CD14-positive monocyte (primary cell): ENCODE data around the gene UBN2. TPM values are rescaled to one million over a fixed set of nuclear protein-coding genes. Genes with fewer than 3 reads are reported as not detected.
A peak's percentile ranks its signal among the peaks of the same experiment; 100 is the strongest.

Source experiments
- DNase-seq, 3 donors: peaks; one replicate each; pipeline ENCODE4 v3.0.0-alpha.2; 2011 to 2022
- H2AFZ ChIP-seq: 2 replicates; pipeline ENCODE4 v1.6.0; 2012; ENCODE audit warnings: mild to moderate bottlenecking, low read depth, low read length, inconsistent platforms; ENCODE audit not compliant: insufficient read depth, poor library complexity, severe bottlenecking
- H3K27ac ChIP-seq, 2 donors: 1 replicate in 1 of 2; 2 replicates in 1 of 2; pipeline ENCODE4 v1.5.1; 2012 to 2013; ENCODE audit warnings: low read length in 2 of 2, control low read depth in 1 of 2, inconsistent platforms in 1 of 2, low read depth in 1 of 2, mild to moderate bottlenecking in 1 of 2
- H3K27me3 ChIP-seq, 2 donors: one replicate each; pipeline versions ENCODE4 v1.6.0 to v1.6.1; 2011 to 2013; ENCODE audit warnings: low read length in 2 of 2; ENCODE audit not compliant: control insufficient read depth in 2 of 2, insufficient read depth in 2 of 2
- H3K36me3 ChIP-seq, 2 donors: replicated peaks in 1 of 2; 1 replicate in 1 of 2; 2 replicates in 1 of 2; pipeline versions ENCODE4 v1.5.1 to v1.6.1; 2012 to 2013; ENCODE audit warnings: low read length in 2 of 2, control low read depth in 1 of 2, inconsistent platforms in 1 of 2, mild to moderate bottlenecking in 1 of 2; ENCODE audit not compliant: insufficient read depth in 2 of 2, control insufficient read depth in 1 of 2
- H3K4me1 ChIP-seq, 2 donors: 1 replicate in 1 of 2; 2 replicates in 1 of 2; pipeline versions ENCODE4 v1.5.1 to v1.6.1; 2012 to 2013; ENCODE audit warnings: low read length in 2 of 2, control low read depth in 1 of 2, inconsistent platforms in 1 of 2, mild to moderate bottlenecking in 1 of 2, moderate library complexity in 1 of 2; ENCODE audit not compliant: insufficient read depth in 2 of 2, control insufficient read depth in 1 of 2
- H3K4me2 ChIP-seq: replicated peaks from 2 replicates; pipeline ENCODE3; 2012; ENCODE audit warnings: low read length, moderate library complexity, mild to moderate bottlenecking; ENCODE audit not compliant: poor library complexity, severe bottlenecking; ENCODE audit errors: extremely low read depth
- H3K4me3 ChIP-seq, 3 experiments: fragments of 200-600 bp in 1 of 3; sonication (generic) in 1 of 3; replicated peaks in 1 of 3; 1 replicate in 2 of 3; 2 replicates in 1 of 3; pipeline ENCODE4 v1.5.1; 2011 to 2013; ENCODE audit warnings: low read length in 3 of 3, mild to moderate bottlenecking in 3 of 3, control low read depth in 2 of 3, low read depth in 2 of 3, inconsistent platforms in 1 of 3, moderate library complexity in 1 of 3
- H3K79me2 ChIP-seq: 2 replicates; pipeline ENCODE4 v1.6.0; 2012; ENCODE audit warnings: mild to moderate bottlenecking, control low read depth, inconsistent platforms, low read length, moderate library complexity; ENCODE audit not compliant: insufficient read depth
- H3K9ac ChIP-seq: 2 replicates; pipeline ENCODE4 v1.6.0; 2017; ENCODE audit warnings: low read length, mild to moderate bottlenecking; ENCODE audit not compliant: insufficient read depth, poor library complexity, severe bottlenecking
- H3K9me3 ChIP-seq, 2 donors: replicated peaks in 1 of 2; 1 replicate in 1 of 2; 2 replicates in 1 of 2; pipeline versions ENCODE4 v1.5.1 to v1.6.1; 2012 to 2013; ENCODE audit warnings: low read length in 2 of 2, control low read depth in 1 of 2; ENCODE audit not compliant: control insufficient read depth in 1 of 2, insufficient read depth in 1 of 2
- H4K20me1 ChIP-seq: 2 replicates; pipeline ENCODE4 v1.6.0; 2012; ENCODE audit warnings: mild to moderate bottlenecking, low read length, control low read depth, moderate library complexity; ENCODE audit not compliant: insufficient read depth
- H3K27ac Mint-ChIP-seq, 7 donors: one replicate each; pipeline ENCODE4 v1.8.0; 2020; ENCODE audit warnings: mild to moderate bottlenecking in 7 of 7, mixed read lengths in 7 of 7, moderate library complexity in 6 of 7, inconsistent platforms in 2 of 7
- H3K27me3 Mint-ChIP-seq, 3 donors: one replicate each; pipeline ENCODE4 v1.8.0; 2021 to 2022; ENCODE audit warnings: low read depth in 3 of 3, mild to moderate bottlenecking in 3 of 3, mixed read lengths in 3 of 3, moderate library complexity in 3 of 3, inconsistent platforms in 1 of 3
- H3K36me3 Mint-ChIP-seq, 2 donors: one replicate each; pipeline ENCODE4 v1.8.0; 2020; ENCODE audit warnings: mixed read lengths in 2 of 2, inconsistent platforms in 1 of 2, mild to moderate bottlenecking in 1 of 2
- H3K4me1 Mint-ChIP-seq: one replicate; pipeline ENCODE4 v1.8.0; 2020; ENCODE audit warnings: mild to moderate bottlenecking, mixed read lengths
- H3K4me3 Mint-ChIP-seq, 2 donors: one replicate each; pipeline ENCODE4 v1.8.0; 2020; ENCODE audit warnings: mild to moderate bottlenecking in 2 of 2, mixed read lengths in 2 of 2, moderate library complexity in 1 of 2
- H3K9me3 Mint-ChIP-seq, 7 donors: one replicate each; pipeline ENCODE4 v1.8.0; 2020 to 2022; ENCODE audit warnings: mixed read lengths in 7 of 7, mild to moderate bottlenecking in 6 of 7, moderate library complexity in 6 of 7, inconsistent platforms in 2 of 7
- CTCF ChIP-seq: fragments of 200-600 bp; IDR thresholded peaks from one replicate; pipeline ENCODE4 v1.8.0; 2022; ENCODE audit warnings: antibody characterized with exemption, mild to moderate bottlenecking
- WGBS: methylation state at CpG from one replicate; pipeline ENCODE4 v1.1.5; 2013; ENCODE audit warnings: missing lambda C conversion rate; ENCODE audit not compliant: insufficient coverage; 5-methylcytosine and 5-hydroxymethylcytosine counted together
- intact Hi-C, 2 donors: fragments of 100-400 bp; cut with micrococcal nuclease; formaldehyde crosslinking; loops; one replicate each; pipeline versions ENCODE4 v1.15.0 to v1.15.1; 2023
- polyA plus RNA-seq, 3 donors: library from polyadenylated mRNA; depleted of rRNA in 1 of 3; unstranded in 2 of 3; stranded (reverse) in 1 of 3; fragments of 300-500 nt in 2 of 3; fragments of >200 nt in 1 of 3; fragmentation: Illumina TruSeq in 2 of 3; gene quantifications; 1 replicate in 2 of 3; 2 replicates in 1 of 3; pipeline ENCODE4 v1.2.3, GENCODE V29; 2012 to 2021

The UBN2 gene
- polyA plus RNA-seq, 3 donors: 0.80 to 4.2 (median 1.6) TPM

DNA sequence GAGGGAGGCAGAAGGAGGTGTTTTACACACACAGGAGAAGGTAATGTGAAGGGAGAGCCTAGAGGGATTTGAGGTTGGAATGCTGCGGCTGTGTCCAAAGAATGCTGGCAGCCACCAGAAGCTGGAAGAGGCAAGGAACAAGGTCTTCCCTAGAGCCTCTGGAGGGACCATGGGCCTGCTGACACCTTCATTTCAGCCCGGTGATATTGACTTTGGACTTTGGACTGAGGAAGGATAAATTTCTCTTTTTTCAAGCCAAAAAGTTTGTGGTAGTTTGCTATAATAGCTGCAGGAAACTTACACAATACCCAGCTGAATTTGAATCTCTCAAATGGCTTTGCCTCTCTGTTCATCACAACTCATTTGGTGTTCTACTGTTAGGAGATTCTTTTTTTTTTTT is 34.6 kb downstream of the UBN2 start:
- H4K20me1 ChIP-seq: no peaks in the 10 kb centered on the region
- no peaks in the 10 kb centered on the region for H3K27me3 ChIP-seq
- peaks cover 0 to 1% (median 0%) of the 10 kb centered on the region in 3 donors for H3K27me3 Mint-ChIP-seq
- H3K4me3 Mint-ChIP-seq: no peak overlapping the region
- no peak overlapping the region for H3K27ac ChIP-seq
- H3K36me3 Mint-ChIP-seq: peaks cover 59 to 80% of the 10 kb centered on the region in 2 donors
- no peak overlapping the region for H3K4me3 ChIP-seq
- H3K4me2 ChIP-seq: no peak overlapping the region
- H3K4me1 Mint-ChIP-seq: no peaks in the 10 kb centered on the region
- WGBS: 100% methylated on average over 1 of the region's 2 CpGs
- H3K9me3 ChIP-seq: no peaks in the 10 kb centered on the region
- H3K9ac ChIP-seq: no peak overlapping the region
- no peak overlapping the region for H2AFZ ChIP-seq
- peaks cover 86 to 99% of the 10 kb centered on the region in 2 donors for H3K36me3 ChIP-seq
- TF ChIP-seq CTCF: no peak
- no peaks in the 10 kb centered on the region for H3K4me1 ChIP-seq
- no peaks in the 10 kb centered on the region for H3K9me3 Mint-ChIP-seq
- no peak for DNase-seq
- intact Hi-C loops: no loop called here
- peak overlapping the region in 2 of 7 donors; percentile 22 to 56 for H3K27ac Mint-ChIP-seq
- no peaks in the 10 kb centered on the region for H3K79me2 ChIP-seq

- Histone ChIP-seq H4K20me1 (no peaks in the 10 kb centered on the region), H3K4me1 (no peaks in the 10 kb centered on the region), H3K79me2 (no peaks in the 10 kb centered on the region), H3K9ac (no peak overlapping the region), H3K9me3 (no peaks in the 10 kb centered on the region), H3K27me3 (no peaks in the 10 kb centered on the region), H3K36me3 (peaks cover 80 to 96% of the 10 kb centered on the region in 2 donors), H3K4me2 (no peak overlapping the region), H3K4me3 (no peak overlapping the region), H2AFZ (no peak overlapping the region), H3K27ac (no peak overlapping the region)
- Mint-ChIP-seq H3K4me1 (no peaks in the 10 kb centered on the region), H3K9me3 (peaks cover 0 to 2% (median 0%) of the 10 kb centered on the region in 7 donors), H3K4me3 (no peak overlapping the region), H3K27me3 (peaks cover 0 to 1% (median 0%) of the 10 kb centered on the region in 3 donors), H3K27ac (no peak overlapping the region), H3K36me3 (peaks cover 67 to 87% of the 10 kb centered on the region in 2 donors)
- 97% methylated on average over 10 of the region's 17 CpGs for WGBS
- intact Hi-C loops: no loop called here
- TF ChIP-seq CTCF: no peak
- DNase-seq: no peak
These were observed 40.9 kb downstream of the UBN2 start for GRCh38 chr7:139271718-139272628.
